Stimulated activated CD8-positive, alpha-beta memory T cell treated with anti-CD3 and anti-CD28 coated beads, Interleukin-15, amount 100 ng/mL, for 4 hours (primary cell): ENCODE data around the gene INPP5A.

ENCODE experiments used
- DNase-seq, 2 donors: peaks; one replicate each; pipeline ENCODE4 v3.0.0-alpha.2; 2020; ENCODE audit warnings: low read depth in 2 of 2

INPP5A gene

GRCh38 chr10:132579027-132579859, 41.7 kb downstream of the INPP5A start:
- no peak for DNase-seq

GRCh38 chr10:132580143-132580542, 42.6 kb downstream of the INPP5A start:
- no peak for DNase-seq

- no peak for DNase-seq
Measured at GRCh38 chr10:132580617-132581016, 43.0 kb downstream of the INPP5A start.

- DNase-seq = no peak
Measured at GRCh38 chr10:132582137-132582536, 44.5 kb downstream of the INPP5A start.

- DNase-seq = no peak
Measured at GRCh38 chr10:132582771-132583170, 45.2 kb downstream of the INPP5A start.

- DNase-seq = no peak
Measured at GRCh38 chr10:132583456-132583855, 45.9 kb downstream of the INPP5A start.

- DNase-seq = no peak
Measured at GRCh38 chr10:132584081-132584480, 46.5 kb downstream of the INPP5A start.

- DNase-seq = no peak
Measured at GRCh38 chr10:132585732-132586722, 48.4 kb downstream of the INPP5A start.

GRCh38 chr10:132586739-132587138, 49.2 kb downstream of the INPP5A start:
- no peak for DNase-seq

GRCh38 chr10:132587175-132587574, 49.6 kb downstream of the INPP5A start:
- DNase-seq = no peak

GRCh38 chr10:132588301-132589013, 50.9 kb downstream of the INPP5A start:
- DNase-seq = no peak

- no peak for DNase-seq
Measured at GRCh38 chr10:132589015-132589414, 51.4 kb downstream of the INPP5A start.

- no peak for DNase-seq
Measured at GRCh38 chr10:132589681-132590080, 52.1 kb downstream of the INPP5A start.

- no peak for DNase-seq
Measured at GRCh38 chr10:132590094-132590751, 52.6 kb downstream of the INPP5A start.

GRCh38 chr10:132590752-132591121, 53.1 kb downstream of the INPP5A start:
- DNase-seq = no peak

GRCh38 chr10:132591166-132591971, 53.8 kb downstream of the INPP5A start:
- DNase-seq = no peak

- no peak for DNase-seq
Measured at GRCh38 chr10:132592790-132593383, 55.3 kb downstream of the INPP5A start.

GRCh38 chr10:132593389-132593788, 55.8 kb downstream of the INPP5A start:
- no peak for DNase-seq

GRCh38 chr10:132593900-132594876, 56.6 kb downstream of the INPP5A start:
- no peak for DNase-seq
